HepG2 (cell line): ENCODE results near the gene ONECUT3.

ENCODE experiments used
- ERF ChIP-seq: IDR thresholded peaks from 2 replicates; pipeline ENCODE4 v1.6.1; 2018; ENCODE audit warnings: missing biosample characterization, missing genetic modification reagents
- SPEN ChIP-seq: sonication (generic); formaldehyde crosslinking; IDR thresholded peaks from 2 replicates; pipeline ENCODE4 v1.5.1; 2020; ENCODE audit warnings: low read depth, mild to moderate bottlenecking, missing genetic modification reagents
- ZBTB39 ChIP-seq: sonication (generic); formaldehyde crosslinking; IDR thresholded peaks from 2 replicates; pipeline ENCODE4 v1.5.0; 2020; ENCODE audit warnings: missing genetic modification reagents
- ZBTB43 ChIP-seq: sonication (generic); formaldehyde crosslinking; conservative IDR thresholded peaks from 2 replicates; pipeline ENCODE4 v1.4.0; 2020; ENCODE audit warnings: missing genetic modification reagents
- ZNF18 ChIP-seq: sonication (generic); formaldehyde crosslinking; IDR thresholded peaks from 2 replicates; pipeline ENCODE4 v1.8.0; 2022; ENCODE audit warnings: mild to moderate bottlenecking, missing genetic modification reagents; ENCODE audit not compliant: insufficient replicate concordance
- ZNF280B ChIP-seq: sonication (generic); formaldehyde crosslinking; IDR thresholded peaks from 2 replicates; pipeline ENCODE4 v1.5.0; 2020; ENCODE audit warnings: missing genetic modification reagents, mild to moderate bottlenecking, borderline replicate concordance

- TF ChIP-seq ERF (CRISPR knock-in tag) = no peak
- TF ChIP-seq ZNF18 (CRISPR knock-in tag) = no peak
- no peak for TF ChIP-seq ZNF280B (CRISPR knock-in tag)
- no peak for TF ChIP-seq ZBTB43 (CRISPR knock-in tag)
- TF ChIP-seq ZBTB39 (CRISPR knock-in tag) = no peak
- TF ChIP-seq SPEN = no peak
Observed at GRCh38 chr19:1782521-1782920, 29.2 kb downstream of the ONECUT3 start.
